IMR-90 (cell line): ENCODE results near the gene MSI2. TPM values are rescaled to one million over a fixed set of nuclear protein-coding genes. Genes with fewer than 3 reads are reported as not detected.
A peak's percentile ranks its signal among the peaks of the same experiment; 100 is the strongest.

Source experiments
- ATAC-seq: fragments of 200-7000 bp; cut with Tn5 transposase; 2 replicates; pipeline ENCODE4 v1.9.1; 2020; ENCODE audit warnings: low read depth, mild to moderate bottlenecking, moderate library complexity
- BruUV-seq: library from RNA; stranded (reverse); fragments of 400-500 nt; replicated peaks from 2 replicates; lab custom pipeline; 2021; lab: Mats Ljungman, UMichigan
- CTCF ChIA-PET: fragments of 300-600 bp; formaldehyde crosslinking; extraction: SDS; loops from one replicate; lab custom pipeline; 2021; ENCODE audit warnings: antibody characterized with exemption; lab: Yijun Ruan, JAX
- POLR2A ChIA-PET: fragments of 300-600 bp; sonication (Branson Sonifier 250); formaldehyde crosslinking; loops from one replicate; lab custom pipeline; 2022; ENCODE audit warnings: antibody characterized with exemption; ENCODE audit not compliant: unreplicated experiment; lab: Charles Lee
- DNase-seq: peaks from one replicate; pipeline ENCODE4 v3.0.0; 2013
- H2AFZ ChIP-seq: replicated peaks from 2 replicates; pipeline ENCODE3; 2013; ENCODE audit warnings: low read length, mild to moderate bottlenecking; ENCODE audit not compliant: poor library complexity
- H2AK5ac ChIP-seq: 2 replicates; pipeline ENCODE4 v1.6.1; 2013; ENCODE audit warnings: low read depth, low read length, inconsistent platforms
- H2AK9ac ChIP-seq: replicated peaks from 2 replicates; pipeline ENCODE3; 2013; ENCODE audit warnings: mild to moderate bottlenecking, low read depth, low read length, moderate library complexity; ENCODE audit not compliant: poor library complexity
- H2BK120ac ChIP-seq: 2 replicates; pipeline ENCODE4 v1.6.1; 2013; ENCODE audit warnings: low read depth, low read length, inconsistent platforms
- H2BK15ac ChIP-seq: 3 replicates; pipeline ENCODE4 v1.6.1; 2013; ENCODE audit warnings: low read depth, low read length, inconsistent platforms
- H2BK20ac ChIP-seq: 2 replicates; pipeline ENCODE4 v1.6.1; 2013; ENCODE audit warnings: low read depth, mild to moderate bottlenecking, inconsistent platforms, low read length, moderate library complexity
- H2BK5ac ChIP-seq: 2 replicates; pipeline ENCODE4 v1.6.1; 2013; ENCODE audit warnings: mild to moderate bottlenecking, low read depth, low read length, inconsistent platforms; ENCODE audit not compliant: poor library complexity, severe bottlenecking
- H3K14ac ChIP-seq: replicated peaks from 2 replicates; pipeline ENCODE4 v1.6.1; 2013; ENCODE audit warnings: low read depth, low read length, inconsistent platforms
- H3K18ac ChIP-seq: 2 replicates; pipeline ENCODE4 v1.6.1; 2013; ENCODE audit warnings: low read depth, low read length, control low read depth
- H3K23ac ChIP-seq: 2 replicates; pipeline ENCODE4 v1.6.1; 2013; ENCODE audit warnings: low read depth, low read length, inconsistent platforms
- H3K27ac ChIP-seq: 2 replicates; pipeline ENCODE4 v1.5.1; 2013; ENCODE audit warnings: mild to moderate bottlenecking, control low read depth, low read length; ENCODE audit not compliant: insufficient read depth
- H3K27me3 ChIP-seq: 2 replicates; pipeline ENCODE4 v1.6.1; 2013; ENCODE audit warnings: low read length; ENCODE audit not compliant: control insufficient read depth, insufficient read depth
- H3K36me3 ChIP-seq: 2 replicates; pipeline ENCODE4 v1.6.1; 2013; ENCODE audit warnings: low read length, mixed read lengths; ENCODE audit not compliant: control insufficient read depth, insufficient read depth
- H3K4ac ChIP-seq: 2 replicates; pipeline ENCODE4 v1.6.1; 2013; ENCODE audit warnings: low read depth, low read length, inconsistent platforms
- H3K4me1 ChIP-seq: 2 replicates; pipeline ENCODE4 v1.6.1; 2013; ENCODE audit warnings: low read length, mixed read lengths; ENCODE audit not compliant: control insufficient read depth, insufficient read depth
- H3K4me2 ChIP-seq: 2 replicates; pipeline ENCODE4 v1.6.1; 2013; ENCODE audit warnings: low read depth, mild to moderate bottlenecking, control low read depth, low read length, moderate library complexity
- H3K4me3 ChIP-seq: 2 replicates; pipeline ENCODE4 v1.5.1; 2013; ENCODE audit warnings: low read depth, mild to moderate bottlenecking, control low read depth, low read length, moderate library complexity; ENCODE audit not compliant: insufficient read depth
- H3K56ac ChIP-seq: 2 replicates; pipeline ENCODE4 v1.6.1; 2013; ENCODE audit warnings: low read length, inconsistent platforms; ENCODE audit not compliant: insufficient read depth; ENCODE audit errors: extremely low read depth
- H3K79me1 ChIP-seq, 2 experiments: 2 replicates each; pipeline ENCODE4 v1.6.1; 2013; ENCODE audit warnings: low read length in 2 of 2, inconsistent platforms in 1 of 2, low read depth in 1 of 2
- H3K9ac ChIP-seq: 2 replicates; pipeline ENCODE4 v1.6.1; 2013; ENCODE audit warnings: low read depth, low read length, control low read depth
- H3K9me1 ChIP-seq: 2 replicates; pipeline ENCODE4 v1.6.1; 2013; ENCODE audit warnings: low read length, inconsistent platforms; ENCODE audit not compliant: insufficient read depth
- H3K9me3 ChIP-seq: 2 replicates; pipeline ENCODE4 v1.6.1; 2013; ENCODE audit warnings: low read length; ENCODE audit not compliant: control insufficient read depth, insufficient read depth
- H4K20me1 ChIP-seq: 2 replicates; pipeline ENCODE4 v1.6.1; 2013; ENCODE audit warnings: low read length, inconsistent platforms; ENCODE audit not compliant: insufficient read depth
- H4K5ac ChIP-seq: 2 replicates; pipeline ENCODE4 v1.6.1; 2013; ENCODE audit warnings: mild to moderate bottlenecking, low read depth, low read length, control low read depth
- H4K8ac ChIP-seq, 2 experiments: 2 replicates each; pipeline ENCODE4 v1.6.1; 2013; ENCODE audit warnings: low read depth in 2 of 2, low read length in 2 of 2, control low read depth in 1 of 2, inconsistent platforms in 1 of 2
- H4K91ac ChIP-seq: 2 replicates; pipeline ENCODE4 v1.6.1; 2013; ENCODE audit warnings: low read depth, low read length, inconsistent platforms; ENCODE audit not compliant: insufficient read depth
- CEBPB ChIP-seq: IDR thresholded peaks from 2 replicates; pipeline ENCODE4 v1.6.1; 2012; ENCODE audit warnings: low read depth, low read length, improper control_type of control experiment
- WGBS, 2 experiments: methylation state at CpG; one replicate each; pipeline versions ENCODE4 v1.1.5 to v1.1.7; 2013; ENCODE audit warnings: missing lambda C conversion rate in 2 of 2; ENCODE audit not compliant: insufficient read length in 1 of 2; ENCODE audit errors: extremely low coverage in 2 of 2; 5-methylcytosine and 5-hydroxymethylcytosine counted together
- dilution Hi-C: fragments of 300-500 bp; cut with HindIII; formaldehyde crosslinking; loops from one replicate; pipeline ENCODE4 v1.14.3; 2018; ENCODE audit warnings: low sequenced_read_pairs; ENCODE audit not compliant: unreplicated experiment
- in situ Hi-C: fragments of 300-500 bp; cut with MboI; formaldehyde crosslinking; loops from 3 replicates; pipeline ENCODE4 v1.14.3; 2019; ENCODE audit warnings: low sequenced_read_pairs, inconsistent platforms, mixed read lengths
- intact Hi-C: fragments of 100-400 bp; cut with micrococcal nuclease; formaldehyde crosslinking; loops from 2 replicates; pipeline ENCODE4 v1.10.0; 2022
- polyA plus RNA-seq, 3 experiments: library from polyadenylated mRNA; depleted of rRNA; stranded (reverse); fragments of >200 nt; gene quantifications; 2 replicates each; pipeline ENCODE4 v1.2.3, GENCODE V29; 2012; ENCODE audit warnings: low replicate concordance in 1 of 3
- total RNA-seq: library from RNA; depleted of rRNA; stranded (reverse); fragments of >200 nt; gene quantifications from 2 replicates; pipeline ENCODE4 v1.2.3, GENCODE V29; 2012

Gene MSI2
- total and polyA plus RNA-seq, 2 of the 4 experiments (the other 2 are of a cell fraction) = 13.0 to 16.0 TPM

GRCh38 chr17:57557416-57557815 lies 301.1 kb downstream of the MSI2 start:
- Histone ChIP-seq H3K27ac (no peak overlapping the region), H3K4me3 (no peak overlapping the region), H3K23ac (no peak overlapping the region), H3K36me3 (no peaks in the 10 kb centered on the region), H2BK5ac (no peak overlapping the region), H3K4me1 (peaks cover 16% of the 10 kb centered on the region), H4K91ac (peak overlapping the region; percentile 28; the same call in 1 of the 2 replicates), H2AK5ac (peak overlapping the region; percentile 14), H3K9me1 (peaks cover 12% of the 10 kb centered on the region; the same call in 1 of the 2 replicates), H3K14ac (0 out of 2 replicates have a peak overlapping the region, but pooled peaks have one; percentile 8), H3K56ac (no peak overlapping the region), H3K18ac (no peak overlapping the region), H2BK120ac (peak overlapping the region; percentile 65), H2AK9ac (no peak overlapping the region), H3K4me2 (no peak overlapping the region; the same call in 1 of the 2 replicates), H3K9me3 (no peaks in the 10 kb centered on the region), H4K5ac (no peak overlapping the region), H3K4ac (peak overlapping the region; percentile 33), H2BK20ac (peak overlapping the region; percentile 24; the same call in 1 of the 2 replicates), H3K9ac (no peak overlapping the region), H2AFZ (no peak overlapping the region), H4K20me1 (no peaks in the 10 kb centered on the region), H4K8ac (no peak overlapping the region), H3K79me1 (peaks cover 0 to 10% of the 10 kb centered on the region in 2 experiments; a peak in 1 of 4 replicates), H2BK15ac (no peak overlapping the region), H3K27me3 (no peaks in the 10 kb centered on the region)
- intact Hi-C loops (no loop called here), dilution Hi-C loops (no loop called here), in situ Hi-C loops (no loop called here)
- no TSS peak for BruUV-seq
- CTCF ChIA-PET = no interaction called here
- 60% methylated on average over 1 of the region's 4 CpGs; no CpG with 5 or more reads in 1 of the 2 experiments for WGBS, 2 experiments
- DNase-seq (no peak), ATAC-seq (peak; percentile 9)
- no peak for TF ChIP-seq CEBPB
- POLR2A ChIA-PET = no interaction called here
